ENCODE measurements around the gene DNM3. TPM values are rescaled to one million over a fixed set of nuclear protein-coding genes. Genes with fewer than 3 reads are reported as not detected.

Gene DNM3
- polyA plus RNA-seq, 2 donors = 0.53 to 0.76 TPM

Other genes with a start within 250 kb of the DNM3 start
- gene MYOCOS, start 219.3 kb upstream of the DNM3 start, polyA plus RNA-seq = not detected
- gene MYOC, start 188.8 kb upstream of the DNM3 start, polyA plus RNA-seq = 1 to 10 TPM; 3.3 to 4.6 TPM
- 1 to 10 TPM; 5.0 to 5.5 TPM for gene VAMP4, start 99.4 kb upstream of the DNM3 start, polyA plus RNA-seq
- 10 to 100 TPM in 1 of 2 donors, 1 to 10 TPM in 1; 5.8 to 13.6 TPM for gene METTL13, start 59.8 kb upstream of the DNM3 start, polyA plus RNA-seq